Epithelial cell of proximal tubule (primary cell): Measurements from ENCODE around the gene NUCB2. TPM values are rescaled to one million over a fixed set of nuclear protein-coding genes. Genes with fewer than 3 reads are reported as not detected.

Source experiments
- DNase-seq: peaks from one replicate; pipeline ENCODE4 v3.0.0-alpha.2; 2011; ENCODE audit warnings: low read depth
- H3K4me3 ChIP-seq: 2 replicates; pipeline ENCODE4 v1.5.1; 2011; ENCODE audit warnings: low read depth, mild to moderate bottlenecking, low read length
- CTCF ChIP-seq: conservative IDR thresholded peaks from 2 replicates; pipeline ENCODE4 v1.5.1; 2012; ENCODE audit warnings: low read depth, mild to moderate bottlenecking, low read length
- total RNA-seq: library from RNA; depleted of rRNA; stranded (reverse); fragments of >200 nt; gene quantifications from 2 replicates; pipeline ENCODE4 v1.2.3, GENCODE V29; 2015

NUCB2 gene
- total RNA-seq, 1 donor from 2014 or later: 31.5 TPM

- no peak for DNase-seq
- no peak overlapping the region for H3K4me3 ChIP-seq
- TF ChIP-seq CTCF: no peak
Measured at GRCh38 chr11:17369094-17369493, 92.6 kb downstream of the NUCB2 start.

GRCh38 chr11:17369684-17370243, 93.2 kb downstream of the NUCB2 start:
- no peak for DNase-seq
- H3K4me3 ChIP-seq: no peak overlapping the region

DNA sequence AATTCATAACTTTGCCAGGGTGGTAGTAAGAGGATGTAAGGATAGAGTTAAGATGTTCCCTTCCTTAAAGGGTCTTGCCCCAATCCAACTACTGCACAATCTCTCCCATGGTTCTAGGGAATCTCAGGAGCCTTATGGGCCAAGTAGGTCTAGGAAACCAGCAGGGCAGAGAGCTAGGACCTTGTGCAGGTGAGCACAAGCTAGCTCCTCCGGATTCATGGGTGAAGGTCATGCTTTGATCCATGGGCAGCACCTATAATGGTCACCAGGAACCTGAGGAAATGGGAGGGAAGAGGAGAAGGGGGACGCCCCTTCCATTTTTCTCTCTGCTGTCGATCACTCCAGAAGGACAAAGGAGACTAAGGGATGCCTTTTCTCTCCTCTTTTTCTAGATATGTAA, 95.1 kb downstream of the NUCB2 start:
- DNase-seq: no peak
- no peak overlapping the region for H3K4me3 ChIP-seq
- no peak for TF ChIP-seq CTCF

More at GRCh38 chr11:17369684-17370243, 93.2 kb downstream of the NUCB2 start:
- no peak for TF ChIP-seq CTCF

GRCh38 chr11:17375547-17375946, 99.0 kb downstream of the NUCB2 start:
- no peak for TF ChIP-seq CTCF
- no peak for DNase-seq
- H3K4me3 ChIP-seq: no peak overlapping the region

- TF ChIP-seq CTCF: no peak
- no peak overlapping the region for H3K4me3 ChIP-seq
- no peak for DNase-seq
Measured at GRCh38 chr11:17376493-17376892, 100.0 kb downstream of the NUCB2 start.

- no peak for DNase-seq
- no peak overlapping the region for H3K4me3 ChIP-seq
- no peak for TF ChIP-seq CTCF
Measured at GRCh38 chr11:17378655-17379054, 102.1 kb downstream of the NUCB2 start.
